ENCODE data around the gene CELSR1.

Gene CELSR1

GRCh38 chr22:46461566-46462180 is 75.7 kb downstream of the CELSR1 start:
- no peak for DNase-seq (ENCODE audit: low read depth)

- DNase-seq (ENCODE audit: low read depth): no peak
Observed at GRCh38 chr22:46460857-46461256, 76.6 kb downstream of the CELSR1 start.

- no peak for DNase-seq (ENCODE audit: low read depth)
Observed at GRCh38 chr22:46459347-46460065, 77.9 kb downstream of the CELSR1 start.

GRCh38 chr22:46458525-46458924 is 78.9 kb downstream of the CELSR1 start:
- no peak for DNase-seq (ENCODE audit: low read depth)

- DNase-seq (ENCODE audit: low read depth): peak; percentile 44
Observed at GRCh38 chr22:46457502-46458488, 79.6 kb downstream of the CELSR1 start.

- DNase-seq (ENCODE audit: low read depth): no peak
Observed at GRCh38 chr22:46456818-46457163, 80.6 kb downstream of the CELSR1 start.

- DNase-seq (ENCODE audit: low read depth): no peak
Observed at GRCh38 chr22:46455446-46455845, 82.0 kb downstream of the CELSR1 start.

GRCh38 chr22:46454504-46455269 is 82.7 kb downstream of the CELSR1 start:
- DNase-seq (ENCODE audit: low read depth): peak; percentile 9

- no peak for DNase-seq (ENCODE audit: low read depth)
Observed at GRCh38 chr22:46453829-46454503, 83.5 kb downstream of the CELSR1 start.

GRCh38 chr22:46453006-46453828 is 84.2 kb downstream of the CELSR1 start:
- no peak for DNase-seq (ENCODE audit: low read depth)

GRCh38 chr22:46452195-46453005 is 85.0 kb downstream of the CELSR1 start:
- no peak for DNase-seq (ENCODE audit: low read depth)

GRCh38 chr22:46451741-46452140 is 85.7 kb downstream of the CELSR1 start:
- DNase-seq (ENCODE audit: low read depth): no peak

GRCh38 chr22:46450931-46451561 is 86.4 kb downstream of the CELSR1 start:
- DNase-seq (ENCODE audit: low read depth): no peak

- no peak for DNase-seq (ENCODE audit: low read depth)
Observed at GRCh38 chr22:46449974-46450745, 87.3 kb downstream of the CELSR1 start.

- DNase-seq (ENCODE audit: low read depth): no peak
Observed at GRCh38 chr22:46449116-46449691, 88.2 kb downstream of the CELSR1 start.

GRCh38 chr22:46448333-46448732 is 89.1 kb downstream of the CELSR1 start:
- DNase-seq (ENCODE audit: low read depth): no peak

- DNase-seq (ENCODE audit: low read depth): no peak
Observed at GRCh38 chr22:46447906-46448305, 89.5 kb downstream of the CELSR1 start.

- DNase-seq (ENCODE audit: low read depth): no peak
Observed at GRCh38 chr22:46446799-46447198, 90.6 kb downstream of the CELSR1 start.

Measured in iris pigment epithelial cell (primary cell).